NB4 (cell line): ENCODE results near the gene PDXDC1.

Experiments used
- POLR2A ChIP-seq: IDR thresholded peaks from 2 replicates; pipeline ENCODE4 v1.6.1; 2011; ENCODE audit warnings: mild to moderate bottlenecking; ENCODE audit not compliant: insufficient read length; ENCODE audit errors: extremely low read depth
- TF ChIP-seq, protein P1 (sequence below): IDR thresholded peaks from one replicate; pipeline ENCODE4 v1.5.1; 2012; ENCODE audit warnings: low read depth, low read length

DNA sequence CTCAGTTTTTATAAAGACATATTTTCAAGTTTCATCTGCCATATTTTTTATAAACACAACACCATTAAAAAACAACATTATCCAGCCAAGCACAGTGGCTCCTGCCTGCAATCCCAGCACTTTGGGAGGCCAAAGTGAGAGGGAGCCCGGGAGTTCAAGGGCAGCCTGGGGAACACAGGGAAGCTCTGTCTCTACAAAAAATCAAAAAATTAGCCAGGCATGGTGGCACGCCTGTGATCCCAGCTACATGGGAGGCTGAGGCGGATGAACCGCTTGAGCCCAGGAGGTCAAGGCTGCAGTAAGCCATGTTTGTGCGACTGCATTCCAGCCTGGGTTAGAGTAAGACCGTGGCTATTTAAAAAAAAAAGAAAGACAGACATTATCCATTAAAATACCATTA lies 98.3 kb downstream of the PDXDC1 start:
- no peak for TF ChIP-seq POLR2A
- TF ChIP-seq, protein P1, sequence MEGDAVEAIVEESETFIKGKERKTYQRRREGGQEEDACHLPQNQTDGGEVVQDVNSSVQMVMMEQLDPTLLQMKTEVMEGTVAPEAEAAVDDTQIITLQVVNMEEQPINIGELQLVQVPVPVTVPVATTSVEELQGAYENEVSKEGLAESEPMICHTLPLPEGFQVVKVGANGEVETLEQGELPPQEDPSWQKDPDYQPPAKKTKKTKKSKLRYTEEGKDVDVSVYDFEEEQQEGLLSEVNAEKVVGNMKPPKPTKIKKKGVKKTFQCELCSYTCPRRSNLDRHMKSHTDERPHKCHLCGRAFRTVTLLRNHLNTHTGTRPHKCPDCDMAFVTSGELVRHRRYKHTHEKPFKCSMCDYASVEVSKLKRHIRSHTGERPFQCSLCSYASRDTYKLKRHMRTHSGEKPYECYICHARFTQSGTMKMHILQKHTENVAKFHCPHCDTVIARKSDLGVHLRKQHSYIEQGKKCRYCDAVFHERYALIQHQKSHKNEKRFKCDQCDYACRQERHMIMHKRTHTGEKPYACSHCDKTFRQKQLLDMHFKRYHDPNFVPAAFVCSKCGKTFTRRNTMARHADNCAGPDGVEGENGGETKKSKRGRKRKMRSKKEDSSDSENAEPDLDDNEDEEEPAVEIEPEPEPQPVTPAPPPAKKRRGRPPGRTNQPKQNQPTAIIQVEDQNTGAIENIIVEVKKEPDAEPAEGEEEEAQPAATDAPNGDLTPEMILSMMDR, result no peak
